Endothelial cell of umbilical vein (primary cell): ENCODE measurements around the gene KCNN1.

Experiments
- EZH2 ChIP-seq: IDR thresholded peaks from 2 replicates; pipeline ENCODE4 v1.6.1; 2012; ENCODE audit warnings: borderline replicate concordance, low read depth, mild to moderate bottlenecking, moderate library complexity, low read length, inconsistent platforms; ENCODE audit not compliant: severe bottlenecking
- FOS ChIP-seq: IDR thresholded peaks from 2 replicates; pipeline ENCODE4 v1.6.1; 2011; ENCODE audit warnings: mild to moderate bottlenecking, low read length, moderate library complexity, borderline replicate concordance; ENCODE audit not compliant: insufficient read depth
- MYC ChIP-seq: IDR thresholded peaks from one replicate; pipeline ENCODE4 v1.6.1; 2011; ENCODE audit warnings: mild to moderate bottlenecking, low read depth, low read length
- POLR2A ChIP-seq: IDR thresholded peaks from 2 replicates; pipeline ENCODE4 v1.6.1; 2012; ENCODE audit warnings: low read depth, mild to moderate bottlenecking, control low read depth, low read length
- POLR2AphosphoS5 ChIP-seq: IDR thresholded peaks from 2 replicates; pipeline ENCODE4 v1.6.1; 2012; ENCODE audit warnings: low read depth, mild to moderate bottlenecking, control low read depth, low read length, moderate library complexity; ENCODE audit not compliant: insufficient read depth
- TF ChIP-seq, protein P1 (sequence below), 2 donors: IDR thresholded peaks; 1 replicate in 1 of 2; 2 replicates in 1 of 2; pipeline ENCODE4 v1.5.1; 2011; ENCODE audit warnings: low read length in 2 of 2, mild to moderate bottlenecking in 2 of 2, moderate library complexity in 2 of 2, control low read depth in 1 of 2, inconsistent platforms in 1 of 2, low read depth in 1 of 2; ENCODE audit not compliant: insufficient read depth in 1 of 2; ENCODE audit errors: extremely low read depth in 1 of 2

DNA sequence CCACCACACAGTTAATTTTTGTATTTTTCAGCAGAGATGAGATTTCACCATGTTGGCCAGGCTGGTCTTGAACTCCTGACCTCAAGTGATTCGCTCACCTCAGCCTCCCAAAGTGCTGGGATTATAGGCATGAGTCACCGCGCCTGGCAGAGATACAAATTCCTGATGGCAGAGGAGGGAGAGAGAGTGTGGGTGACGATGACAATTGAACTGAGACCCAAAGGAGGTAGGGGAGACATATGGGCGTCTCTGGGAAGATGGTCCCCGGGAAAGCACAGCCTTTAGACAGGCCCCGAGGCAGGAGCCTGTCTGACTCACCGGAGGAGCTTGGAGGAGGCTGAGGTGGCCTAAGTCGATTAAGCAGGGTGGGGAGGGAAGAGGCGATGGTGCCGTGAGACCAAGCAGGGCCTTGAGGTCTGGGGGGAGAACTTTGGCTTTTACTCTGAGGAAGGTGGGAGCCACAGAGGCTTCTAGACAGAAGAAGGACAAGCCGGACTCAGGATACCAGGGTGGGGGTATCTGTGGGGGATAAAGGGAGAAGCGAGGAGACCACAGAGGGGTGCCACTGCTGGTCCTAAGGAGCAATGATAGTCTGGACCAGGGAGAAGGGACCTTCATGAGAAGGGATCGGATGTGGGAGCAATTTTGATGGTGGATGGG lies 79.3 kb downstream of the KCNN1 start:
- TF ChIP-seq, protein P1, sequence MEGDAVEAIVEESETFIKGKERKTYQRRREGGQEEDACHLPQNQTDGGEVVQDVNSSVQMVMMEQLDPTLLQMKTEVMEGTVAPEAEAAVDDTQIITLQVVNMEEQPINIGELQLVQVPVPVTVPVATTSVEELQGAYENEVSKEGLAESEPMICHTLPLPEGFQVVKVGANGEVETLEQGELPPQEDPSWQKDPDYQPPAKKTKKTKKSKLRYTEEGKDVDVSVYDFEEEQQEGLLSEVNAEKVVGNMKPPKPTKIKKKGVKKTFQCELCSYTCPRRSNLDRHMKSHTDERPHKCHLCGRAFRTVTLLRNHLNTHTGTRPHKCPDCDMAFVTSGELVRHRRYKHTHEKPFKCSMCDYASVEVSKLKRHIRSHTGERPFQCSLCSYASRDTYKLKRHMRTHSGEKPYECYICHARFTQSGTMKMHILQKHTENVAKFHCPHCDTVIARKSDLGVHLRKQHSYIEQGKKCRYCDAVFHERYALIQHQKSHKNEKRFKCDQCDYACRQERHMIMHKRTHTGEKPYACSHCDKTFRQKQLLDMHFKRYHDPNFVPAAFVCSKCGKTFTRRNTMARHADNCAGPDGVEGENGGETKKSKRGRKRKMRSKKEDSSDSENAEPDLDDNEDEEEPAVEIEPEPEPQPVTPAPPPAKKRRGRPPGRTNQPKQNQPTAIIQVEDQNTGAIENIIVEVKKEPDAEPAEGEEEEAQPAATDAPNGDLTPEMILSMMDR (IDR thresholded peaks at IDR 0.05; ENCODE audit: extremely low read depth in 1 of 2, insufficient read depth in 1 of 2, low read depth in 1 of 2, low read length in 2 of 2), result no peak
- TF ChIP-seq EZH2 (no peak), POLR2A (no peak), FOS (peak; percentile 36), MYC (no peak), POLR2AphosphoS5 (no peak)
